Measurements from ENCODE around the gene BRMS1.

The BRMS1 gene

DNA sequence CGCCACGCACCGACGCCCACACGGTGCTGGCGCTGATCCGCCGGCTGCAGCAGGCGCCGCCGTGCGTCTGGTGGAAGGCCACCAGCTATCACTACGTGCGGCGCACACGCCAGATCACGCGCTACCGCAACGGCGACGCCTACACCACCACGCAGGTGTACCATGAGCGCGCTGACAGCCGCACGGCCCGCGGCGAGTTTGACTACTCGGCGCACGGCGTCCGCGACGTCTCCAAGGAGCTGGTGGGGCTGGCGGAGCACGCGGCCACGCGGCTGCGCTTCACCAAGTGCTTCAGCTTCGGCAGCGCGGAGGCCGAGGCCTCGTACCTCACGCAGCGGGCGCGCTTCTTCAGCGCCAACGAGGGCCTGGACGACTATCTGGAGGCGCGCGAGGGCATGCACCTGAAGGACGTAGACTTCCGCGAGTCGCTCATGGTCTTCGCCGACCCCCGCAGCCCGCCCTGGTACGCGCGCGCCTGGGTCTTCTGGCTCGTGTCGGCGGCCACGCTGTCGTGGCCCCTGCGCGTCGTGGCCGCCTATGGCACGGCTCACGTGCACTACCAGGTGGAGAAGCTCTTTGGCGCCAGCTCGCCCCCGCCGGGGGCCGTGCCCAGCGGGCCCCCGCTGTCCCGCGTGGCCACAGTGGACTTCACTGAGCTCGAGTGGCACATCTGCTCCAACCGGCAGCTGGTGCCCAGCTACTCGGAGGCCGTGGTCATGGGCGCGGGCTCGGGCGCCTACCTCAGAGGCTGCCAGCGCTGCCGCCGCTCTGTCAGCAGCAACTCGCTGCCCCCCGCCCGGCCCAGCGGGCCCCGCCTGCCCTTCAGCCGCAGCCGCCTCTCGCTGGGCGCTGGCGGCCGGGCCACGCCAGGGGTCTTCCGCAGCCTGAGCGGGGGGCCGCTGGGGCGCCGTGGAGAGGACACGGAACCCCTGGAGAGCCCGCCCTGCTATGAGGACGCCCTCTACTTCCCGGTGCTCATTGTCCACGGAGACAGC, 50.0 kb downstream of the BRMS1 start:
- in situ Hi-C loops (cut with HindIII; ENCODE audit: low sequenced_read_pairs): no loop called here
- no peak for DNase-seq (ENCODE audit: low read depth)
- no peak for TF ChIP-seq CTCF (IDR thresholded peaks at IDR 0.05; ENCODE audit: low read depth, low read length, missing control alignments)
- no peak overlapping the region for H3K4me3 ChIP-seq (ENCODE audit: low read depth, low read length)

GRCh38 chr11:66293777-66294625, 50.9 kb downstream of the BRMS1 start:
- H3K4me3 ChIP-seq (ENCODE audit: low read depth, low read length): no peak overlapping the region
- DNase-seq (ENCODE audit: low read depth): no peak
- TF ChIP-seq CTCF (IDR thresholded peaks at IDR 0.05; ENCODE audit: low read depth, low read length, missing control alignments): no peak
- in situ Hi-C loops (cut with HindIII; ENCODE audit: low sequenced_read_pairs): no loop called here

GRCh38 chr11:66293352-66293751, 51.6 kb downstream of the BRMS1 start:
- no peak for TF ChIP-seq CTCF (IDR thresholded peaks at IDR 0.05; ENCODE audit: low read depth, low read length, missing control alignments)
- no peak for DNase-seq (ENCODE audit: low read depth)
- no peak overlapping the region for H3K4me3 ChIP-seq (ENCODE audit: low read depth, low read length)
- in situ Hi-C loops (cut with HindIII; ENCODE audit: low sequenced_read_pairs): no loop called here

GRCh38 chr11:66292543-66293332, 52.2 kb downstream of the BRMS1 start:
- no peak for TF ChIP-seq CTCF (IDR thresholded peaks at IDR 0.05; ENCODE audit: low read depth, low read length, missing control alignments)
- no peak overlapping the region for H3K4me3 ChIP-seq (ENCODE audit: low read depth, low read length)
- in situ Hi-C loops (cut with HindIII; ENCODE audit: low sequenced_read_pairs): no loop called here
- DNase-seq (ENCODE audit: low read depth): no peak

DNA sequence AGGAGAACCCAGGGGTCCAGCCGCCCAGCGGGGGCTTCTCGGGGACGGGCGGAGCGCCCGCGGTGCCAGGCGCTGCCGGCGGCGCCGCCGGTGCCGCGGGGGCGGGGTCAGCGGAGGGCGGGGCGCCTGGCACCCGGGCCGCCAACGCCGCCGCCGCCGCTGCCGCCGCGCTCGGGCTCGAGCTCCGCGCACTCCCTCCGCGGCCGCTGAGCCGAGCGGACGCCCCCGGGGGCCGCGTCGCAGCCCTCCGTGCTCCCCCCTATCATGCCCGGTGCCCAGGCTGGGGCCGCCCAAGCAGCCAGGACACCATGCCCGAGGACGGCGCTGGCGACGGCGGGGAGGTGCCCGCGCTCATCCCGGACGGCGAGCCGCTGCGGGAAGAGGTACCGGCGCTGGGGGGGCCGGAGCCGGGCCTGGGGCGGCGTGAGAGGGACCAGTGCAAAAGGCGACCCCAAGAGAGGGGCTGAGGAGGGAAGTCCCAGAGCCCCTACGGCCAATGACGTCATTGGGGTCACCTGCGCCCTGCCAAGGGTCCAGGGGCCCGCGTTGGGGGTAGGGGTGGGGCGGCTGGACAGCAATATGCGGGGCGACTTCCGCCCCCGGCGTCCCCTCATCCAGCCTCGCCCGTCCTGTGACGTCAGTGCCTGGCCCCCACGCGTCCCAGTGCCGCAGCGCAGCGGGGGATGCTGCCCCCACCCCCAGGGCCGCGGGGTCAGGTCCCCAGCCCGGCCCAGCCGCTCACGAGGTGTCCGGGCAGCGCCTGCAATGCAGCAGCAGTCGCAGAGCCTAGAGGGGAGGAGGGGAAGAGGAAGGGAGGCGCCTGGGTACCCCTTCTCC, 53.0 kb downstream of the BRMS1 start, which contains the start of gene TMEM151A:
TSS of gene TMEM151A (plus strand) at position 189 of the 837 bp plus-strand sequence. CDS start at position 309, 120 bp downstream.
- no peak for DNase-seq (ENCODE audit: low read depth)
- no peak for TF ChIP-seq CTCF (IDR thresholded peaks at IDR 0.05; ENCODE audit: low read depth, low read length, missing control alignments)
- in situ Hi-C loops (cut with HindIII; ENCODE audit: low sequenced_read_pairs): no loop called here
- H3K4me3 ChIP-seq (ENCODE audit: low read depth, low read length): no peak within 1 kb of the TSS
